Suprapubic skin (tissue), 4 donors: ENCODE results near the gene DNAAF8.

Experiments
- CTCF ChIP-seq, 2 donors: fragments of 200-600 bp in 1 of 2; fragments of 450-650 bp in 1 of 2; sonication (generic) in 1 of 2; IDR thresholded peaks; one replicate each; pipeline ENCODE4 v1.5.1; 2016 to 2019; ENCODE audit warnings: antibody characterized with exemption in 2 of 2, mild to moderate bottlenecking in 1 of 2, moderate library complexity in 1 of 2
- POLR2A ChIP-seq, 2 donors: fragments of 450-650 bp; IDR thresholded peaks; one replicate each; pipeline ENCODE4 v1.6.1; 2017; ENCODE audit warnings: antibody characterized with exemption in 2 of 2, mild to moderate bottlenecking in 2 of 2, moderate library complexity in 2 of 2
- POLR2AphosphoS5 ChIP-seq, 3 donors: sonication (generic); formaldehyde crosslinking; IDR thresholded peaks; one replicate each; pipeline ENCODE4 v1.6.1; 2017; ENCODE audit warnings: antibody characterized with exemption in 3 of 3

- TF ChIP-seq POLR2A (IDR thresholded peaks at IDR 0.05) (no peak), POLR2AphosphoS5 (IDR thresholded peaks at IDR 0.05) (no peak), CTCF (IDR thresholded peaks at IDR 0.05) (no peak)
These were observed 12.7 kb downstream of the DNAAF8 start for GRCh38 chr16:4746991-4747574.
